AML-193 (cell line): ENCODE measurements around the gene FAM13A.

Source experiments
- DNase-seq, 2 experiments: peaks; one replicate each; lab custom pipeline; 2025; lab: John Stamatoyannopoulos, UW

Gene FAM13A

DNA sequence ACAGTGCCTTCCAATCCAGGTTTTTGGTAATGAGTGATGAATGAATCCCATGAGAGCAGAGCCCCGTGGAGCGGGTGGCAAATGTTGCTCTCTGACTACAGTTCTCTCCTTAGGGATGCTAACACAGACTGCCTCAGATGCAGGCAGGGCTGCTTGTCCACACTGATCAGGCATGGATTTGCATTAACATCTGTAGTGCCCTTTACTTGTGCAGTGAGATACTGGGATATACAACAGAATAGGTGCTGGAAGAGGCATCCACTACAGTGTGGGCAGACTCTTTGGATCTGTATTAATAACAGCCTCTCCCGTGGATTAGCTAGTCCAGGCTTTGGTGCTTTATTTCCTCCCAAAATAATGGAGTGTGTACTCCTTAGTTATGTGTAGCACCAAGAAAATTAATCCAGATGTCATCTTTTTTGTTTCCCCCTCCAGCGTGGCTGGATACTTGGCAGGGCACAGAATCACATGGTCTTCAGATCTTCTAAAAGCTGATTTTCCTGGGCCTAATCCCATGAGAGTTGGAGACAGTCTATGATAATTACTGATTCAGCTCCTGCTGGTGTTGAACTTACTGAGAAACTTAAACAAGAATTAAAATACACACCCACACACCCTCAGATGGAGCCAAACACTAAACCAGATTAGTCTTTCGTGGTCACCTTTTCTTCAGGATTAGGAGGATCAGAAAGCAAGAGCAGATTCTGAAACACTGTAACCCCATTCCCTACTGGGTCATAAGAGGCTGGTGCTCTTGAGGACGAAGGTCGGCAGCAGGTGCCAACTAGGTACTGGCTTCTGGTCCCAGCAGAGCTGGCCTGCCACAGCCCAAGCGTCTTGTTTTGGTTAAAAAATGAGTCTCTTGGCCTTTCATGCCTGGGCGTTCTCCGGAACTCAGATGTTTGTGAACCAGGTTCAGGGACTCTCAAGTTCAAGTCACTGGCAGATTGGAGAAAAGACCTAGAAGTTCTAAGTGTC is 336.2 kb downstream of the FAM13A start:
- no peak for DNase-seq

DNA sequence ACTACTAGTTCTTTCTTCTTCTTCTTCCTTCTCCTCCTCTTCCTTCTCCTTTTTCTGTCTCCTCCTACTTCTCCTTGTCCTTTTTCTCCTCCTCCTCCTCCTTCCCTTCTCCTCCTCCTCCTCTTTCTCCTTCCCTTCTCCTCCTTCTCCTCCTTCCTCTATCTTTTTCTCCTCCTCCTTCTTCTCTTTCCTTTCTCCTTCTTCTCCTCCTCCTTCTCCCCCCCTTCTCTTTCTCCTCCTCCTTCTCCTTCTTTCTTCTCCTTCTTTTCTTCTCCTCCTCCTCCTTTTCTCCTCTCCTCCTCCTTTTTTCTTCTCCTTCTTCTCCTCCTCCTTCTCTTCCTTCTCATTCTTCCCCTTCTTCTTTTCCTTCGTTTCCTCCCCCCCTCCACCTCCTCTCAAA is 337.6 kb downstream of the FAM13A start:
- no peak for DNase-seq

DNA sequence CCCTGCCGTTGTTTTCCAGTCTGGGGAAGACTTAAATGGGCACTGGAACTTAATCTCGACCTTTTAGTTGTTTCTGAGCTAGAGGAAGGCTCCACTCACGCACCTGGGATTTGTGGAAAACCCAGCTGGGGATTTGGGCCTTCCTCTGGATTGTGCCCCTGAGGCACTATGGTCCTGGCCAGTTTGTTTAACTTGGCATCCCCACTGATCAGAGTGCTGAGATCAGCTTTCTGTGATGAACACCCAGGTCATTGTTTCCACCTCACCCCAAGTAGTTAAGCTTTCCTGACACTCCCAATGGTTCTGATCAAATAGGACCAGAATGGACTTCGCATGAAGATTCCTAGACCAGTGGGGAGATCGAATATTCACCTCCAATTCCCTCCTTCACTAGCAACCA is 338.9 kb downstream of the FAM13A start:
- DNase-seq = no peak

GRCh38 chr4:88713782-88714181 is 343.2 kb downstream of the FAM13A start:
- no peak for DNase-seq

DNA sequence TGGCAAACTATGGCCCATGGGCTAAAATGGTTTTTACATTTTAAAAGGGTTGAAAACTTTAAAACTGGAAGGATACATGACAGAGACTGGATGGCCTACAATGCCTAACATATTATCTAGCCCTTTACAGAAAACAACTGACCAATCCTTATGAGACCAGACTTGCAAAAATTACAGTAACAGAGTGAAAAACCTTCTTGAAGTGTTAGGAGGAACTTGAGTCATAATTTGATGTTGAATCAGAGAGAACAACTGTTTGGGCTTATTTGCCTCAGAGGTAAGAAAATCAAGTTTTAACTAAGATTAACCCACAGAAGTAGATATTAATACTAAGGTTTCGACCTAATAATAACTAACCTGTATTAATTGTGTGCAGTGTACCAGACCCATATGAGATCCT is 347.0 kb downstream of the FAM13A start:
- no peak for DNase-seq

DNA sequence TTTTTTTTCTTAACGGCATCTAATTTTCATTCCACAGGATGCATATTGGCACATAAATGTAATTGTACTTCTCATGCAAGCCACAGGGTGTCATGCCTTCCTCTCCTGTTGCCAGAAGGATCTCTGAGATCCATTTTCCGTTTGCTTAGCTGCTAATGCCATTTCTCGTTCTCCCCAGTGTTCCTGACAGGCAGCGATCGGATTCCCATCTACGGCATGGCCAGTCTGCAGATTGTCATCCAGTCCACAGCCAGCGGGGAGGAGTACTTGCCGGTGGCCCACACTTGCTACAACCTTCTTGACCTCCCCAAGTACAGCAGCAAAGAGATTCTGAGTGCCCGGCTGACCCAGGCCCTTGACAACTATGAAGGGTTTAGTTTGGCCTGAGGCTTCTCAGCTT is 350.4 kb downstream of the FAM13A start:
- DNase-seq = no peak

DNA sequence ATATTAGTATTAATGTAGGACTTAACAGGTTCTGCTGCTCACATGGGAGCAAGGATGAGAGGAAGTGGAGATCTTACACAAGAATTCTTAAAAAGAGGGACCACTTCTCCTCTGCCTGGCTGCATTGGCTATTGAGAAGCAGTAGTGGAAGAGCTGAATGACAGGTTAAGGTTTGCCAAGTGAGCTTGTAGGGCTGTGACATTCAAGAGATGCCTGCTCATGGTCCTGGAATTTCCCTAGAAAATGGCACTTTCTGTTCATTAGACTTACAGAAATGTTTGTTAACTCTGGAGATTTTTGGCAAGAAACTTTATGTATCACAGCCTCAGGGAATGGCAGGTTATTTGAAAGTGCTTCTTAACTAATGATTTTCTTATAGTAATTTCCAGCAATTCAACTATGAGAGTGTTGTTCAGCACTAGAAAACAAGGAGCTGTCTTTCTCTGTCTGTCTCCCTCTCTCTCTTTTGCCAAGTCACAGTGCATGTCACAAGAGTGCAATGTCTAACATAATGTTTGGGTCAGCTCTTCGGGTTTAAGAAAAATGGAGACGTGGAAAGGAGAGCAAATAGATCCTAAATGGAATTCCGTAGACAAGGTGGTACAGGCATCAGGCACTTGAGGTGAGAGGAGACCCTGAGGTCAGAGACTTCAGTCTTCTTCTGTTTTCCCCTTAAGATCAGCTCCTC is 351.0 kb downstream of the FAM13A start:
- peak in 1 of 2 experiments; percentile 12 for DNase-seq

- DNase-seq = no peak
These were observed 351.8 kb downstream of the FAM13A start for GRCh38 chr4:88705223-88705622.

DNA sequence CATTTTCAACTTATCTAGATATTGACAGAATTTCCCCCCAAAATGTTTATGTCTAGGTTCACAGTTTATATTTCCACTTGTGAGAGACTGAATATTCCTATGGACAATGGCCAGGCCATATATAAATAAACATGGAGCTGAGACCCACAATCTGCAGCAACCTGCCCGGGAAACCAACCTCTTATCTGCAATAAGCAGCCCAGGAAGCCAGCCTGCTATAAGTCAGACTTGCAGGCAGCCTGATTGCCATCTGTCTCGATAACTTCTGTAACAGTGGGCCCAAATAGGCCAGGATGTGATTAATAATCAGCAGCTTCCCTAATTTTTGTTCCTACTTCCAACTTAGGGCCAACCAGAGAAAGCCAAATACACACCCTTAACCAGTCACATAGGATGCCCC is 354.2 kb downstream of the FAM13A start:
- DNase-seq = no peak

DNA sequence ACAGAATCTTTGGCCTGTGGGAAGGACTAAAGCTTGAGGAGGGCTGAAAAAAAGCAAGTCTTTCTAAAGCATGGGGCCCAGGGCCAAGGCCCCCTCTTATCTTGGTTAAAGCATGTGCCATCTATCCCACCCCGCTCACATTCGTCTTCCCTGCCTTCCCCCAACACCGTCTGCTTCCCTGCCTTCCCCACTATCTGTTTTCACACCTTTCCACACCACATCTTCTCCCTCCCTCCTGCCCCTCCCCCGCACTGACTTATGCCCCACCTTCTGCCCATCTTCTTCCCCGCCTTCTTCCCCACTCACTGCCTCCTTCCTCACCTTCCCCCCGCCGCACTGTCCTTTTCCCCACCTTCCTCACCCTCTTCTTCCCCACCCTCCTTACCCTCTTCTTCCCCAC is 358.5 kb downstream of the FAM13A start:
- no peak for DNase-seq

DNA sequence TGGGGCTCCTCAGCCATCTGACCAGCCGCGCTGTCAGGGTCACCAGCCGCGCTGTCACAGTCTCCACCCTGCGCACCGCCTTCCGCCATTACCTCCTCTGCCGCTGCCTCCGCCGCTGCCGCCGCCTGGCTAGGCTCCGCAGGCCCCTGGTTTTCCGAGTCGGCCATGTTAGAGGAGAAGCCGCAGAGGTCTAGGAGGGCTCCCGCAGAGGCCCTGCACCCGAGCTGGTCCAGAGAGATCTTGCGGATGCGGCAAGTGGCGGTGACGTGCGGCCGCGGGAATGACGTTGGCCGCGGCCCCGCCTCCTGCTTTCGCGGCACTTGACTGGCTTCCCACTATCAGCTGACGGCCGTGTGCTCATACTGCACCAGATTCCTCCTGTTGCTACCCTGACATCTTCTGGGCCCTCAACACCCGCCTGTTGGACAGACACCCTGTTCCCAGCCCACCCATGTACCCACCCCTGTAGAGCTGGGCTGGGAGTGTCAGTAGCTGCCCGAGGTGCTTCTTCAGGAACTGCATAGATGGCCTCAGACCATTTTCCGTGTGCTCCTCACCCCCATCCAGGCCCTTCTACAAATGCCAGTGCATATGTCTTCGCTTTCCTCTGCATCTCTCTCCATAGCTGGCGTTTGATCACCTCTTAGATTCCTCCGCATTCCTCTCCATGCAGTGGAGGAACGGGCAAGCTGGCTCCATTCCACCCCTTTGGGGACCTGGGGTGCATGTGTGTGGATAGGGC is 359.2 kb downstream of the FAM13A start, which contains the start of gene NAP1L5:
NAP1L5 (minus strand) TSS at position 242 of the 742 bp plus-strand sequence; CDS start at position 167, 75 bp downstream.
- DNase-seq = no peak

DNA sequence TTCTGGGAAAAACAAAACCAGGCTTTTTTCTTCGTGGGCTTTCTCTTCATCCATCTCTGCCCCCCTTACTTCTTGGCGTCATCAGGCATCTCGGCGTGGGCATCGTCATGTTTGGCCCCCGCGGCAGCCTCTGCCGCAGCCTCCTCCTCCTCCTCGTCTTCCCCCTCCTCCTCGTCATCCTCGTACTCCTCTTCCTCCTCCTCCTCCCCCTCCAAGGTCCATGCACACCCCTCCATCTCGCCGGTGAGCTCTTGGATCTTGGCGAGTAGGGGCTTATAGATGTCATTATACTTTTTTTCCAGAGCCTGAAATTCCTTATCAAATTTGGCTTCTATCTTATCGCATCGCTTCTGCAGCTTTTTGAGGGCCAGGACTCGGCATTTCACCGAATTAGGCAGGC is 359.8 kb downstream of the FAM13A start:
- DNase-seq = no peak

GRCh38 chr4:88696630-88697029 is 360.4 kb downstream of the FAM13A start:
- no peak for DNase-seq

GRCh38 chr4:88693792-88694191 is 363.2 kb downstream of the FAM13A start:
- no peak for DNase-seq

DNA sequence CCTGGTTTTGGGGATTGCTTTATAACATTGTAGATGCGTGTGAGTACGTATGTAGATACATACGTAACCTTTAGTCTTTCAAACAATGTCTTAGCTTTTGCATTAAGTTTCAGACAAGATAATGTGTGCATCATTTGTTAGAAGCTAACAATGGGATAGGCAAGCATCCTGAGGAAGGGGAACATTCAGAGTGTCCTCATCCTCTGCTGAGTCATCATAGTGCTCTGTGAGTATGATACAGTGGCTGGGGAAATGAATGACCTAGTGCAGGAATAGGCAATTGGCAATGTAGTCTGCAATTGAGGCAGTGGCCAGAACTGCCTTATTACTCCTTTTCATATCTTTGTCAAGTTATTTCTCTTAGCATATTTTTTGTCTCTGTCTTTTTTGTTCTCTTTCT is 366.6 kb downstream of the FAM13A start:
- no peak for DNase-seq

DNA sequence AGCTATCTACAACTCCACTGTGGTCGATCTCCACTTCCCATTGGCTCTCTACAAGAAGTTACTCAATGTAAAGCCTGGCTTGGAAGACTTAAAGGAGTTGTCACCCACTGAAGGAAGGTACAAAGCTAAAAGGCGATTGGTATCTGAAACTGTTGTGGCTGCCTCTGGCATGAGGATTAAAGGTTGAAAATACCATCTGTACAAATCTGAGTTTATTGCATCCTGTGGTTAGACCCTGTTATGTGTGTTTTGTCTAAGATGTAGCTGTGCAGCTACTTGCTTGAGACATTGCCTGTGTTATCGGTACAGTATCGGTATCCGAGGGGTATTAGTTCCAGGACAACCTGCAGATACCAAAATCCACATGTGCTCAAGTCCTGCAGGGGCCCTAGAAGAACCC is 375.8 kb downstream of the FAM13A start:
- no peak for DNase-seq
